Karpas-422 (cell line): ENCODE measurements around the gene PCF11. TPM values are rescaled to one million over a fixed set of nuclear protein-coding genes. Genes with fewer than 3 reads are reported as not detected.
"Not testable (repeated sequence)": the region's sequence is repeated elsewhere in the genome, so short reads cannot be mapped to it uniquely, and the experiment has no call there.

Experiments
- DNase-seq: peaks from one replicate; pipeline ENCODE4 v3.0.0-alpha.2; 2015
- H2AFZ ChIP-seq: fragments of 200-600 bp; sonication (generic); 2 replicates; pipeline ENCODE4 v1.6.1; 2014; ENCODE audit warnings: antibody characterized with exemption, low read length, mixed read lengths
- H3K27ac ChIP-seq: fragments of 200-600 bp; sonication (generic); 2 replicates; pipeline ENCODE4 v1.5.1; 2014; ENCODE audit warnings: mild to moderate bottlenecking, low read length, moderate library complexity
- H3K27me3 ChIP-seq: fragments of 200-600 bp; sonication (generic); 2 replicates; pipeline ENCODE4 v1.6.1; 2014; ENCODE audit warnings: low read length, mixed read lengths
- H3K36me3 ChIP-seq: fragments of 200-600 bp; sonication (generic); 2 replicates; pipeline ENCODE4 v1.6.1; 2014; ENCODE audit warnings: low read length, mixed read lengths; ENCODE audit not compliant: insufficient read depth
- H3K4me1 ChIP-seq: fragments of 200-600 bp; sonication (generic); 2 replicates; pipeline ENCODE4 v1.6.1; 2014; ENCODE audit warnings: mild to moderate bottlenecking, low read length, mixed read lengths
- H3K4me2 ChIP-seq: fragments of 200-600 bp; sonication (generic); 2 replicates; pipeline ENCODE4 v1.6.1; 2014; ENCODE audit warnings: low read length, low read depth, mild to moderate bottlenecking; ENCODE audit not compliant: poor library complexity, severe bottlenecking
- H3K4me3 ChIP-seq: fragments of 200-600 bp; sonication (generic); 2 replicates; pipeline ENCODE4 v1.5.1; 2014; ENCODE audit warnings: mild to moderate bottlenecking, antibody characterized with exemption, low read length, mixed read lengths
- H3K79me2 ChIP-seq: fragments of 200-600 bp; sonication (generic); 2 replicates; pipeline ENCODE4 v1.6.1; 2014; ENCODE audit warnings: mild to moderate bottlenecking, low read length, mixed read lengths
- H3K9ac ChIP-seq: fragments of 200-600 bp; sonication (generic); 2 replicates; pipeline ENCODE4 v1.6.0; 2014; ENCODE audit warnings: low read length
- H3K9me2 ChIP-seq: fragments of 200-600 bp; sonication (generic), shearing (Covaris generic); replicated peaks from 2 replicates; pipeline ENCODE4 v1.6.0; 2014; ENCODE audit warnings: mild to moderate bottlenecking, low read length, moderate library complexity; ENCODE audit not compliant: insufficient read depth
- H3K9me3 ChIP-seq: fragments of 300-700, 200-600 bp; sonication (generic); 2 replicates; pipeline ENCODE4 v1.6.1; 2014; ENCODE audit warnings: low read length, mixed read lengths
- H4K20me1 ChIP-seq: fragments of 200-600 bp; sonication (generic); 2 replicates; pipeline ENCODE4 v1.6.1; 2014; ENCODE audit warnings: mild to moderate bottlenecking, antibody characterized with exemption, low read length, low read depth; ENCODE audit not compliant: insufficient read depth
- total RNA-seq: library from RNA; depleted of rRNA; stranded (reverse); fragments of >200 nt; shearing (Covaris generic); gene quantifications from 2 replicates; pipeline ENCODE4 v1.2.3, GENCODE V29; 2014; ENCODE audit warnings: low replicate concordance

The PCF11 gene
- total RNA-seq, 1 experiment from 2014 or later, result 165 TPM

DNA sequence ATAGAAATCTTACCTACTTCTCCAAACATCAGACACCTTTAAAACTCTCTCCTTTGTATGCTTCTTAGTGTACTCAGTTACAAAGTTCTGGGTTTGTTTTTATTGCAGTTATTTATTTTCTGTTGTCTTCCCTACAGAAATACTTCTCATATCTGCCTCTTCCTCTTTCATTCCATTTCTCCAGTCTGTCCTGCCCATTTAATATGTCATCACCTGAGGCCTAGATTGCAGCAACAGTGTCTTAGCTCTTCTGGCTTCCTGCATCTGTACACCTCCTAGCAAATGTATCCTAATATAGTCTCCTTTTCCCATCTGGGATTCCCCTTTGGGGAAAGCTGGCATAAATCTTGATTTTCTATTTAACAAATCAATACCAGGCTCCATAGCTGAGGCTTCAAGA is 34.9 kb upstream of the PCF11 start:
- Histone ChIP-seq H3K4me1 (peaks cover 34% of the 10 kb centered on the region), H3K27me3 (no peaks in the 10 kb centered on the region), H3K9me2 (no peaks in the 10 kb centered on the region), H3K9me3 (no peaks in the 10 kb centered on the region), H4K20me1 (no peaks in the 10 kb centered on the region), H3K4me2 (no peak overlapping the region), H3K9ac (no peak overlapping the region), H3K4me3 (no peak overlapping the region), H3K79me2 (no peaks in the 10 kb centered on the region), H2AFZ (no peak overlapping the region), H3K36me3 (no peaks in the 10 kb centered on the region), H3K27ac (no peak overlapping the region)
- DNase-seq, result no peak

DNA sequence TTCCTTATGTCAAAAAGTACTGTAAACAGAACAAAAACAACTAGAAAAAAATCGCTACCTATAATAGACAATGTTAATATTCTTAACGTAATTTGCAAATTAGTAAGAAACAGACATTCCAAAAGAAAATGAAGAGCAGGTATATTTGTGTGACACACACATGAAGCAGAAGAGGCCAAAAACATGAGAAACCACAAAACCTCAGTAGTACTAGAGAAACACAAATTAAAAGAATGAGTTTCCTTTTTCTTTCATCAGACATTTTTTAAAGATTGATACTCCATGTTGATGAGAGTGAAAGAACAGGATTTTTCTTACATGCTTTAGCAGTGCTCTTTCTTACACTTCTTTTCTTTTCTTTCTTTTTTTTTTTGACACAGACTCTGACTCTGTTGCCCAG is 34.2 kb upstream of the PCF11 start:
- no peaks in the 10 kb centered on the region for H3K9me2 ChIP-seq
- H3K4me2 ChIP-seq, result no peak overlapping the region
- H3K27me3 ChIP-seq, result no peaks in the 10 kb centered on the region
- H2AFZ ChIP-seq, result peak overlapping the region; percentile 32; the same call in 1 of the 2 replicates
- H3K79me2 ChIP-seq, result no peaks in the 10 kb centered on the region
- H3K9me3 ChIP-seq, result no peaks in the 10 kb centered on the region
- H4K20me1 ChIP-seq, result no peaks in the 10 kb centered on the region
- no peak overlapping the region for H3K27ac ChIP-seq
- H3K9ac ChIP-seq, result no peak overlapping the region
- no peaks in the 10 kb centered on the region for H3K36me3 ChIP-seq
- no peak overlapping the region for H3K4me3 ChIP-seq
- peaks cover 27% of the 10 kb centered on the region for H3K4me1 ChIP-seq
- DNase-seq, result no peak

DNA sequence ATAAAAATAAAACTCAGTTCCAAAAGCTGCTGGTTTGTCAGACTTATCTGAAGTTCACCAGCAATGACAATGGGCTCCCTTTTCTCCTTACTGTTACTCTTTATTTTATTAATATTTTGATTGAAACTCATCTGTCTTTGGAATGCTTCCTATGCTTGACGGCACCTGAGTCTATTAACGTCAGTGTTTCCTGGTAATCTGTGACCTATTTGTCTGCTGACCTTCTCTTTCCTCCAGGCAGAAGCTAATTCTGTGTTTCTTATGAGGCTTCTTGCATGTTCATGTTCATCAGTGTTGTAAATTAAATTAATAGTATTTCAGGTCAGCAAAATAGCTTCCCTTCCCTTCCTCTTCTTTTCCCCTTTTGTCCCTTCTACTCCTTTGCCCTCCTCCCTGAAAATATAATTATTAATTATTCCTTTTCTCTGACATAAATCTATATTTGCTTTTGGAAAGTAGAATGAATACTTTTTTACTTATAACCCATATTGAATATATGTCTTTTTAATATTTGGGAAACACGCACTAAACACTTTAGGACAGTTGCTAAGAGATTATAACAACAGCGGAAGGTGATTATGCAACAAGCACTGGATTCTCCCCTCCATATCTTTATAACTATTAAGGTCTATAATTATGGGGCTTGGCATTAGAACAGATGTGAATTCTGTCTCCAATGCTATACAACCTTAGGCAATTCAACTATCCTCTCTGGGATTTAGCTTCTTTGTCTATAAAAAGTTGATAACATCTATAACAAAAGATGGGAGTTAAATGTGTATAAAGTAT is 32.1 kb upstream of the PCF11 start:
- Histone ChIP-seq H2AFZ (no peak overlapping the region), H3K36me3 (no peaks in the 10 kb centered on the region), H3K4me3 (no peak overlapping the region), H3K9me3 (no peaks in the 10 kb centered on the region), H3K4me2 (no peak overlapping the region), H3K79me2 (no peaks in the 10 kb centered on the region), H3K4me1 (peaks cover 9% of the 10 kb centered on the region), H3K27ac (no peak overlapping the region), H3K27me3 (no peaks in the 10 kb centered on the region), H4K20me1 (no peaks in the 10 kb centered on the region), H3K9me2 (no peaks in the 10 kb centered on the region), H3K9ac (no peak overlapping the region)
- no peak for DNase-seq

DNA sequence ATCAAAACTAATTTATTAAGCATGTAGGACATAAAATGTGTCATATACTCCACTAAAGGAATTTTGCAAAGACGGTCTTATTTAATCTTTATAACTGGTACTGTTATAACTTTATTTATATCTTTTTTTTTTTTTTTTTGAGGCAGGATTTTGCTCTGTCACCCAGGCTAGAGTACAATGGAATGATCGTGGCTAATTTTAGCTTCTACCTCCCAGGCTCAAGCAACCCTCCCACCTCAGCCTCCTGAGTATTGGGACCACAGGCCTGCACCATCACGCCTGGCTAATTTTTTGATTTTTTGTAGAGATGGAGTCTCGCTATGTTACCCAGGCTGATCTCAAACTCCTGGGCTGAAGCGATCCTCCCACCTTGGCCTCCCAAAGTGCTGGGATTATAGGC is 31.4 kb upstream of the PCF11 start:
- peaks cover 2% of the 10 kb centered on the region for H3K4me1 ChIP-seq
- no peak overlapping the region for H3K9ac ChIP-seq
- no peaks in the 10 kb centered on the region for H3K9me3 ChIP-seq
- H3K36me3 ChIP-seq, result no peaks in the 10 kb centered on the region
- no peaks in the 10 kb centered on the region for H3K9me2 ChIP-seq
- H3K4me3 ChIP-seq, result no peak overlapping the region
- no peak overlapping the region for H3K4me2 ChIP-seq
- H3K27ac ChIP-seq, result no peak overlapping the region
- H3K79me2 ChIP-seq, result no peaks in the 10 kb centered on the region
- no peaks in the 10 kb centered on the region for H3K27me3 ChIP-seq
- H2AFZ ChIP-seq, result no peak overlapping the region
- H4K20me1 ChIP-seq, result no peaks in the 10 kb centered on the region
- no peak for DNase-seq

DNA sequence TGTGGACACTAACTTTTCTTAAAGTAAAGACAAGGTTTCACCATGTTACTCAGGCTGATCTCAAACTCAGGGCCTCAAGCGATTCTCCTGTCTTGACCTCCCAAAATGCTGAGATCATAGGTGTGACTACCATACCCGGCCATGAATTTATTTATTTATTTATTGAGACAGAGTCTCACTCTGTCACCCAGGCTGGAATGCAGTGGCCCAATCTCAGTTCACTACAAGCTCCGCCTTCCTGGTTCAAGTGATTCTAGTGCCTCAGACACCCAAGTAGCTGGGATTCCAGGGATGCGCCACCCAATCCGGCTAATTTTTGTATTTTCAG is 29.7 kb upstream of the PCF11 start:
- no peaks in the 10 kb centered on the region for H3K36me3 ChIP-seq
- H2AFZ ChIP-seq, result no peak overlapping the region
- no peaks in the 10 kb centered on the region for H3K9me2 ChIP-seq
- no peak for DNase-seq
- no peaks in the 10 kb centered on the region for H3K79me2 ChIP-seq
- H3K9me3 ChIP-seq, result no peaks in the 10 kb centered on the region
- no peak overlapping the region for H3K4me2 ChIP-seq
- no peaks in the 10 kb centered on the region for H4K20me1 ChIP-seq
- no peak overlapping the region for H3K4me3 ChIP-seq
- H3K9ac ChIP-seq, result no peak overlapping the region
- H3K4me1 ChIP-seq, result no peaks in the 10 kb centered on the region
- H3K27me3 ChIP-seq, result no peaks in the 10 kb centered on the region
- H3K27ac ChIP-seq, result no peak overlapping the region

DNA sequence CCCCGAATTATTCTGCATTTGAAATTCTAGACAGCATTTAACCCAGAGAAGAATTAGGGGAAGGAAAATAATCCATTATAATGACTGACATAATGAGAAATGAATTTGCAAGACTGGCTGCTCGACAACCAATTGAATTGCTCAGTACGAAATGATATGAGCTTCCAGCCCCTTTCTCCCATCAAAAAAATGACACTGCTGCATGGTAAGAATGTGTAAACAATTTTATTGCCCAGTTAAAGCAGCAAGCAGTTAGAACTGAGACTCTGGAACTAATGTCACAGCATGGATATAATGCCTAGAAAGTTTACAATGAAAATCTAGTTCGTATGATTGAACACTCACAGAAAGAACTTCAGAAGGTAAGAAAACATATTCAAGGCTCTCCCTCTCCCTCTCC is 24.7 kb upstream of the PCF11 start:
- H4K20me1 ChIP-seq, result no peaks in the 10 kb centered on the region
- no peak overlapping the region for H2AFZ ChIP-seq
- H3K27me3 ChIP-seq, result no peaks in the 10 kb centered on the region
- no peaks in the 10 kb centered on the region for H3K79me2 ChIP-seq
- H3K4me2 ChIP-seq, result no peak overlapping the region
- no peak overlapping the region for H3K4me3 ChIP-seq
- no peaks in the 10 kb centered on the region for H3K9me3 ChIP-seq
- no peak for DNase-seq
- no peak overlapping the region for H3K9ac ChIP-seq
- H3K36me3 ChIP-seq, result no peaks in the 10 kb centered on the region
- peaks cover 8% of the 10 kb centered on the region for H3K4me1 ChIP-seq
- H3K27ac ChIP-seq, result no peak overlapping the region
- H3K9me2 ChIP-seq, result no peaks in the 10 kb centered on the region

DNA sequence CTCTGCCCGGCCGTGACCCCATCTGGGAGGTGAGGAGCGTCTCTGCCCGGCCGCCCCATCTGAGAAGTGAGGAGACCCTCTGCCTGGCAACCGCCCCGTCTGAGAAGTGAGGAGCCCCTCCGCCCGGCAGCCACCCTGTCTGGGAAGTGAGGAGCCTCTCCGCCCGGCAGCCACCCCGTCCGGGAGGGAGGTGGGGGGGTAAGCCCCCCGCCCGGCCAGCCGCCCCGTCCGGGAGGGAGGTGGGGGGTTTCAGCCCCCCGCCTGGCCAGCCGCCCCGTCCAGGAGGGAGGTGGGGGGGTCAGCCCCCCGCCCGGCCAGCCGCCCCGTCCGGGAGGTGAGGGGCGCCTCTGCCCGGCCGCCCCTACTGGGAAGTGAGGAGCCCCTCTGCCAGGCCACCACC is 23.7 kb upstream of the PCF11 start:
- not testable (repeated sequence) for H3K27me3 ChIP-seq, DNase-seq, H2AFZ ChIP-seq, H3K4me2 ChIP-seq, H3K79me2 ChIP-seq, H3K36me3 ChIP-seq, H4K20me1 ChIP-seq, H3K4me3 ChIP-seq, H3K9ac ChIP-seq, H3K4me1 ChIP-seq, H3K9me3 ChIP-seq, H3K27ac ChIP-seq, H3K9me2 ChIP-seq

DNA sequence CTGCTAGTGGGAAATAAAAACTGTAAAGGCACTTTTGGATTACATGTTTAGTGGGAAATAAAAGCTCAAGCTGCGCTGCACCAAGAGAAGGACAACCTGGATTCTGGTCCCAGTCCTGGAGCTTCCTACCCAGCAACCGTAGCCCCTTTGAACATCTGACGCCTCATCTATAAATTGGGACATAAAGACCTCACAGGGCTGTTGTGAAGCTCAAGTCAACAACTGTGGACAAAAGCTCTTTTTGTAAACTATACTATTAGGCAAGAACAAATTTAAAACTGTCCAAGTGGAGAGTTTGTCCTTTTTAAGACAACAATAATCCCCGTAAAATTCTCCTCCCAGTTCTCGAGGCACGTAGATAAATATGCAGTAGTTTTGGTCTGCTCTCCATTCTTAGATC is 17.6 kb upstream of the PCF11 start:
- Histone ChIP-seq H3K4me2 (no peak overlapping the region), H3K9me3 (no peaks in the 10 kb centered on the region), H3K4me1 (peaks cover 17% of the 10 kb centered on the region), H3K79me2 (no peaks in the 10 kb centered on the region), H3K9ac (no peak overlapping the region), H3K4me3 (no peak overlapping the region), H4K20me1 (no peaks in the 10 kb centered on the region), H3K9me2 (no peaks in the 10 kb centered on the region), H2AFZ (no peak overlapping the region), H3K36me3 (no peaks in the 10 kb centered on the region), H3K27ac (no peak overlapping the region), H3K27me3 (no peaks in the 10 kb centered on the region)
- no peak for DNase-seq
